CD8-positive, alpha-beta memory T cell (primary cell): Measurements from ENCODE around the gene ITGB7. TPM values are rescaled to one million over a fixed set of nuclear protein-coding genes. Genes with fewer than 3 reads are reported as not detected.

ENCODE experiments used
- CTCF ChIA-PET: fragments of 350-600 bp; sonication (Branson Sonifier 250); formaldehyde crosslinking; loops from one replicate; lab custom pipeline; 2021; ENCODE audit warnings: antibody characterized with exemption; lab: Charles Lee
- POLR2A ChIA-PET: fragments of 350-600 bp; sonication (Branson Sonifier 250); formaldehyde crosslinking; loops from one replicate; lab custom pipeline; 2021; ENCODE audit warnings: antibody characterized with exemption; lab: Charles Lee
- DNase-seq, 5 donors: peaks; one replicate each; pipeline versions ENCODE4 v3.0.0 to v3.0.0-alpha.2; 2020 to 2022; ENCODE audit warnings: mixed read lengths in 1 of 5
- H3K27ac ChIP-seq: one replicate; pipeline ENCODE4 v1.7.0; 2013; ENCODE audit warnings: low read depth, mild to moderate bottlenecking, low read length, moderate library complexity
- H3K27me3 ChIP-seq: 2 replicates; pipeline ENCODE4 v1.7.0; 2013; ENCODE audit warnings: low read length, mild to moderate bottlenecking; ENCODE audit not compliant: insufficient read depth, poor library complexity, severe bottlenecking
- H3K36me3 ChIP-seq: 2 replicates; pipeline ENCODE4 v1.7.0; 2013; ENCODE audit warnings: mild to moderate bottlenecking, low read length, moderate library complexity; ENCODE audit not compliant: insufficient read depth
- H3K4me1 ChIP-seq: 2 replicates; pipeline ENCODE4 v1.7.0; 2013; ENCODE audit warnings: mild to moderate bottlenecking, low read length, moderate library complexity; ENCODE audit not compliant: insufficient read depth
- H3K4me3 ChIP-seq: 2 replicates; pipeline ENCODE4 v1.7.0; 2013; ENCODE audit warnings: mild to moderate bottlenecking, low read length
- H3K9me3 ChIP-seq: 2 replicates; pipeline ENCODE4 v1.7.0; 2013; ENCODE audit warnings: mild to moderate bottlenecking, low read length
- H3K27ac Mint-ChIP-seq, 8 donors: one replicate each; pipeline ENCODE4 v1.8.0; 2020 to 2021; ENCODE audit warnings: mixed read lengths in 8 of 8, mild to moderate bottlenecking in 6 of 8, inconsistent platforms in 3 of 8, moderate library complexity in 3 of 8
- H3K27me3 Mint-ChIP-seq, 2 donors: one replicate each; pipeline ENCODE4 v1.8.0; 2020 to 2021; ENCODE audit warnings: mixed read lengths in 2 of 2, mild to moderate bottlenecking in 1 of 2, moderate library complexity in 1 of 2
- H3K36me3 Mint-ChIP-seq, 3 donors: one replicate each; pipeline ENCODE4 v1.8.0; 2020 to 2021; ENCODE audit warnings: mixed read lengths in 3 of 3, inconsistent platforms in 1 of 3, mild to moderate bottlenecking in 1 of 3
- H3K4me1 Mint-ChIP-seq, 3 donors: one replicate each; pipeline ENCODE4 v1.8.0; 2020 to 2021; ENCODE audit warnings: mixed read lengths in 3 of 3, inconsistent platforms in 1 of 3, mild to moderate bottlenecking in 1 of 3
- H3K4me3 Mint-ChIP-seq, 7 donors: one replicate each; pipeline ENCODE4 v1.8.0; 2020 to 2021; ENCODE audit warnings: mixed read lengths in 7 of 7, mild to moderate bottlenecking in 6 of 7, moderate library complexity in 4 of 7, inconsistent platforms in 2 of 7
- H3K9me3 Mint-ChIP-seq, 5 donors: one replicate each; pipeline ENCODE4 v1.8.0; 2020 to 2022; ENCODE audit warnings: mixed read lengths in 5 of 5, mild to moderate bottlenecking in 3 of 5, moderate library complexity in 2 of 5, inconsistent platforms in 1 of 5
- polyA plus RNA-seq: library from polyadenylated mRNA; unstranded; fragments of 300-500 nt; fragmentation: Illumina TruSeq; gene quantifications from one replicate; pipeline ENCODE4 v1.2.3, GENCODE V29; 2021
- total RNA-seq, 2 experiments: library from RNA; stranded (reverse); gene quantifications; one replicate each; pipeline ENCODE4 v1.2.3, GENCODE V29; 2021

The ITGB7 gene
- total and polyA plus RNA-seq, 3 experiments from 2014 or later = 292 to 339 (median 339) TPM

DNA sequence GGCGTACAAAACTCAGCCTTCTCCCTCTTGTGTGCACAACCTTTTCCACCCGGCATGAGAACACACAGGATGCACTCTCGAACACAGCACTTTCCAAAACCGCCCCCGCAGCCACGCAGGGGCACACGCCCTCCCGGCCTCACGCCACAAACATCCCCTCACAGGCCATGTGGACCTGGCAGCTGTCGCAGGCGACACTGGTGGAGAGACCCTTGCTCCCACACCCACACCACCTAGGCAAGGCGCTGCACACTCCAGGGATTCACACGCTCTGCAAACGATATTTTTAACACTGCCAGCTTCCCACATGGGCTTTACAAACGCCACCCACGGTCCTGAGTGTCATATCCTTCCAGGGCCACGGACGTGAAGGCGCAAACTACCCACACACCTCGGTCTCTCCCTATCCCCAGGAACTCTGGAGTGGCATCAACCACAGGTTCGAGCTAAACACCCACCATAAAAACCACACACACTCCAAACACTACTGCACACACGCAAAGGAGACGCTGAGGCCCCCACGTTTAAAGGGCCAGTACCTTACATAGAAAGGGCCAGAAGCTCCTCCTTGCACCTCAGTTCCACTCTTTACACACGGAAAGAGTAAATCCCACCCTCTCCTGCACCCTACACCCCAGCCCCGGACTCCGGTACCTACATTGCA is 12.4 kb upstream of the ITGB7 start:
- no peaks in the 10 kb centered on the region for H3K27me3 Mint-ChIP-seq
- DNase-seq = peak in 4 of 5 donors; percentile 29 to 61 (median 44)
- Histone ChIP-seq H3K4me3 (peak overlapping the region; percentile 96), H3K27ac (peak overlapping the region; percentile 57), H3K4me1 (peaks cover 62% of the 10 kb centered on the region), H3K9me3 (no peaks in the 10 kb centered on the region), H3K36me3 (peaks cover 5% of the 10 kb centered on the region), H3K27me3 (no peaks in the 10 kb centered on the region)
- ChIA-PET CTCF (interaction anchor here (1.2 to 13.9 kb wide), 14 partner anchors 9 to 126 kb away, joined by 3 to 166 read pairs (median 6); partner anchors contain the start of genes AAAS, CSAD, ESPL1 and ITGB7), POLR2A (interaction anchor here (0.6 to 3.0 kb wide), 14 partner anchors 12 to 160 kb away, joined by 3 to 25 read pairs (median 6); partner anchors contain the start of genes AAAS, CSAD, ESPL1 and ITGB7)
- peaks cover 0 to 34% (median 5%) of the 10 kb centered on the region in 3 donors for H3K36me3 Mint-ChIP-seq
- peak overlapping the region; percentile 86 to 96 (median 94) for H3K27ac Mint-ChIP-seq
- no peaks in the 10 kb centered on the region for H3K9me3 Mint-ChIP-seq
- H3K4me3 Mint-ChIP-seq = peak overlapping the region; percentile 93 to 99 (median 96)
- peaks cover 67 to 83% (median 77%) of the 10 kb centered on the region in 3 donors for H3K4me1 Mint-ChIP-seq

DNA sequence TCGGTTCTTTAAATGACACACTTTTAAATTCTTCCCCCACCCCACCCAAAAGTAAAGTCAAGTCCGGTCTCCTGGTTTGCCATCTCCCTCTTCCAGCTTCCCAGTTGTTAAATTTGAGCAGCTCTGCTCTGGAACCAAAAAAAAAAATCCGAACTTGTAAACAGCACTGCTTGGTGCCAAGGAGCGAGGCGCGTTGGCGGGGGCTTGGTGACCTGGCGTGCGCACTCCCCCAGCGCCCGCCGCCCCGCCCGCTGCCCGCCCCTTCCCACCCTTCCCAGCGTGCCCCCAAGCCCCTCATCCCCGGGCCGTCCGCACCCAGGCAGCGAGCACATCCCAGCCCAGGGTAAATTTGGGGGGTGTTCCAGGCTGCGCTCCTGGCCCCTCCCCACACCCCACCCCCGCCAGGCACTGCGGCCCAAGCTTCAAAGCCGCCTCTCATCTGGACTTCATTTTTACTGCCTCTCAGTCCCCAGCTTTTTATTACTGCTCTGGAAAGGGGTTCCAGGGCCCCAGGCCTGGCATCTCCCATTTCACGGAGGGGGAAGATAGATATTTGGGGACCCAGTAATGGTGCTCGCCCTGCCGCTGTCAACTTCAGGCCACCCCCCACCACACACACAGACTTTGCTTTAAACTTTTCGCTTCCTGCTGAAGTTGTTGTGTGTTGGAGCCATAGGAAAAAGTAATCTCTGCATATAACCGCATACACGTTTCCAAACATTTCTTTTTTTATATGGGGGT is 11.7 kb upstream of the ITGB7 start:
- peak overlapping the region; percentile 86 to 98 (median 95) for H3K27ac Mint-ChIP-seq
- peak overlapping the region; percentile 93 to 99 (median 96) for H3K4me3 Mint-ChIP-seq
- Histone ChIP-seq H3K27ac (peak overlapping the region; percentile 57), H3K36me3 (peaks cover 12% of the 10 kb centered on the region), H3K4me1 (peaks cover 60% of the 10 kb centered on the region), H3K27me3 (no peaks in the 10 kb centered on the region), H3K4me3 (peak overlapping the region; percentile 96), H3K9me3 (no peaks in the 10 kb centered on the region)
- ChIA-PET POLR2A (interaction anchor here (0.6 to 3.0 kb wide), 7 partner anchors 11 to 77 kb away, joined by 3 to 25 read pairs (median 9); partner anchors contain the start of genes CSAD, ESPL1, ITGB7 and PFDN5), CTCF (interaction anchor here (0.7 to 13.9 kb wide), 13 partner anchors 8 to 152 kb away, joined by 3 to 166 read pairs (median 6); partner anchors contain the start of gene ESPL1)
- peaks cover 0 to 41% (median 7%) of the 10 kb centered on the region in 3 donors for H3K36me3 Mint-ChIP-seq
- H3K4me1 Mint-ChIP-seq = peaks cover 67 to 83% (median 76%) of the 10 kb centered on the region in 3 donors
- DNase-seq = no peak
- no peaks in the 10 kb centered on the region for H3K9me3 Mint-ChIP-seq
- no peaks in the 10 kb centered on the region for H3K27me3 Mint-ChIP-seq

DNA sequence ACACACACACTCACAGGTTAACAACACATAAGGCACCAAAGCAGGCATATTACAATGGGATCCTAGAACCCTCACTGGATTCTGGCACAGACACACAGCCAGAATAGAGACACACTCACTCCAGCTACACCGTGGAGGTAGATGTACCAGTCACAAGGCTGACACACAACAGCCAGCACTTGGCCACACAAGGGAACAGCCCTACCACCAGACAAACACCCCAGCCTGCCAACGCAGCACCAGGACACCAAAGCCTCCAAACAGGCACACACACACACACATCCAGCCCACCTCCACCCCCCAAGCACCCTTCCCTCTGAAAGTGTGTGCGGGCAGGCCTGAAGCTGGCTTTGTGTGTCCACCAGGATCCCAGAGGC is 10.9 kb upstream of the ITGB7 start:
- H3K4me3 ChIP-seq = peak overlapping the region; percentile 59
- ChIA-PET CTCF (interaction anchor here (1.2 to 13.9 kb wide), 7 partner anchors 26 to 151 kb away, joined by 3 to 166 read pairs (median 6); partner anchors contain the start of genes AAAS and ESPL1), POLR2A (interaction anchor here (0.8 kb wide), 1 partner anchor 33 kb away, joined by 3 read pairs; no protein-coding TSS in a partner anchor)
- H3K9me3 ChIP-seq = no peaks in the 10 kb centered on the region
- Mint-ChIP-seq H3K9me3 (no peaks in the 10 kb centered on the region), H3K4me1 (peaks cover 66 to 83% (median 76%) of the 10 kb centered on the region in 3 donors), H3K36me3 (peaks cover 0 to 49% (median 11%) of the 10 kb centered on the region in 3 donors), H3K4me3 (peak overlapping the region; percentile 88 to 99 (median 93)), H3K27ac (peak overlapping the region; percentile 63 to 98 (median 94)), H3K27me3 (no peaks in the 10 kb centered on the region)
- H3K4me1 ChIP-seq = peaks cover 55% of the 10 kb centered on the region
- H3K27ac ChIP-seq = peak overlapping the region; percentile 35
- H3K27me3 ChIP-seq = no peaks in the 10 kb centered on the region
- DNase-seq = peak in 1 of 5 donors; percentile 45
- H3K36me3 ChIP-seq = peaks cover 18% of the 10 kb centered on the region

DNA sequence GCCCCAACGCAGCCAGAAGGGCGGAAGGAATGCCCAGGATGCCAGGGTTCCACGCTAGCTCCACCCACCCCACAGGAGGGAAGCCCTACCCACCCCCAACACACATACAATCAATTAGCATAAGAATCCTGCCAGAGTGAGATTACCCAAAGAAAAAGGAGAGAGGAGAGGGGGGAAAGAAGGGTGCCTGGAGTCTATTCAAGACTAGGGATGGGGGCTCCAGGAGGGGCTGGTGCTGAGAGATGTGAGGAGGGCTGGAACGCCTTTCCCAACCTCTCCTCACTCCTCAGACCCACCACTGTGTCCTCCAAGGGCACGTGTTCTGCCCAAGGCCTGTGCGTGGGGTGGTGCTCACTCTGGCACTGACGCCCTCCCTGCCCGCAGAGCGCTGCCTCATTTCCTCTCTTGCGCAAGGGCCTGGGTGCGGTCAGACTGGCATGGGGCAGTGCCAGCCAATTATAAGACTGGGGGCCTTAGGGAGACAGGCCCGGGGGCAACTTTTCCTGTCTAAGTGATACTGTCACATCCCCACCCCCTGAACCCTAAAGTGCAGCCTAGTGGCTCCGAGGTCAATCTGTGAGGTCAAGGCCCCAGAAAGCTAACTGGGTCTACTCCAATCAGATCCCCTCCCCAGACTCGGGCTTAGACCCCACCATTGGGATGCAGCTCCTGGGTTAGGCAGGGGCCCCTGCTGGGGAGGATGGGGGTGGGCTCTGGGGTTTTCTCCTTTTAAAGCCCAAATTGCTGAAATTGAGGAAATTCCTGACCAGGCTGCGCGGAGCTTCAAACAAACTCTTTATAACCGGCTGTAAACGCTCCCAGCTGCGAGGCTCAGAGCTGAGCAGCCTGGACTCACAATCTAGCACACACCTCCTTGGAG is 10.2 kb upstream of the ITGB7 start:
- POLR2A ChIA-PET = interaction anchor here (0.8 to 1.6 kb wide), 3 partner anchors 34 to 78 kb away, joined by 3 to 4 read pairs (median 3); partner anchors contain the start of gene ESPL1
- peaks cover 48% of the 10 kb centered on the region for H3K4me1 ChIP-seq

DNA sequence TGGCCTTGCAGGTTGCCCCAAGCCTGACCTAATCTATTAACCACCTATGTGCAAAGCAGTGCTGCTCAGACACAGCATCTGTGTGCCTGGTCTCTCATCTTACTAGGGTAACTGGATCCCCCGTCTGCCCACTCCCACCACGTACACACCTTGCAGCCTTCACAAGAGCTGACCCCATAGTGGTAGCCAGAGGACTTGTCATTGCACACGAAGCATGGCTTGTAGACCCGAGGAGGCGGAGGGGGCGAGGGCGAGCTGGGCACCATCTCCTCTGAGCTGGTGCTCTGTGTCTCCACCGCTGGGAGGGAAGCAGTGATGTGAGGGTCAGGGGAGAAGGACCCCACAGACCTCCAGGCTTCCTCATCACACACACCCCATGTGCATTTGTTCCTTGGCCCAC is 8.4 kb upstream of the ITGB7 start:
- peaks cover 1 to 68% (median 11%) of the 10 kb centered on the region in 3 donors for H3K36me3 Mint-ChIP-seq
- H3K9me3 Mint-ChIP-seq = no peaks in the 10 kb centered on the region
- H3K27ac Mint-ChIP-seq = peak overlapping the region; percentile 35 to 98 (median 94)
- H3K4me3 Mint-ChIP-seq = peak overlapping the region in 3 of 7 donors; percentile 47 to 95 (median 49)
- H3K4me1 ChIP-seq = peaks cover 49% of the 10 kb centered on the region
- ChIA-PET CTCF (interaction anchor here (0.8 to 13.9 kb wide), 13 partner anchors 8 to 137 kb away, joined by 3 to 192 read pairs (median 18); partner anchors contain the start of genes AAAS, CSAD, ESPL1 and ITGB7), POLR2A (interaction anchor here (1.6 kb wide), 1 partner anchor 80 kb away, joined by 4 read pairs; no protein-coding TSS in a partner anchor)
- no peak overlapping the region for H3K27ac ChIP-seq
- no peaks in the 10 kb centered on the region for H3K27me3 Mint-ChIP-seq
- peaks cover 37% of the 10 kb centered on the region for H3K36me3 ChIP-seq
- H3K9me3 ChIP-seq = no peaks in the 10 kb centered on the region
- no peak overlapping the region for H3K4me3 ChIP-seq
- peaks cover 58 to 75% (median 63%) of the 10 kb centered on the region in 3 donors for H3K4me1 Mint-ChIP-seq
- no peak for DNase-seq
- no peaks in the 10 kb centered on the region for H3K27me3 ChIP-seq

More for the DNA sequence above, 10.2 kb upstream of the ITGB7 start:
- H3K27ac ChIP-seq = peak overlapping the region; percentile 35
- peaks cover 61 to 79% (median 72%) of the 10 kb centered on the region in 3 donors for H3K4me1 Mint-ChIP-seq
- no peaks in the 10 kb centered on the region for H3K27me3 Mint-ChIP-seq
- peak in 4 of 5 donors; percentile 29 to 61 (median 56) for DNase-seq
- peaks cover 1 to 56% (median 11%) of the 10 kb centered on the region in 3 donors for H3K36me3 Mint-ChIP-seq
- peaks cover 25% of the 10 kb centered on the region for H3K36me3 ChIP-seq
- H3K4me3 Mint-ChIP-seq = peak overlapping the region; percentile 88 to 99 (median 93)
- H3K9me3 ChIP-seq = no peaks in the 10 kb centered on the region
- H3K9me3 Mint-ChIP-seq = no peaks in the 10 kb centered on the region
- peak overlapping the region; percentile 78 to 98 (median 94) for H3K27ac Mint-ChIP-seq
- CTCF ChIA-PET = interaction anchor here (1.2 to 13.9 kb wide), 10 partner anchors 22 to 151 kb away, joined by 3 to 166 read pairs (median 6); partner anchors contain the start of genes AAAS and ESPL1
- no peaks in the 10 kb centered on the region for H3K27me3 ChIP-seq
- H3K4me3 ChIP-seq = peak overlapping the region; percentile 59

DNA sequence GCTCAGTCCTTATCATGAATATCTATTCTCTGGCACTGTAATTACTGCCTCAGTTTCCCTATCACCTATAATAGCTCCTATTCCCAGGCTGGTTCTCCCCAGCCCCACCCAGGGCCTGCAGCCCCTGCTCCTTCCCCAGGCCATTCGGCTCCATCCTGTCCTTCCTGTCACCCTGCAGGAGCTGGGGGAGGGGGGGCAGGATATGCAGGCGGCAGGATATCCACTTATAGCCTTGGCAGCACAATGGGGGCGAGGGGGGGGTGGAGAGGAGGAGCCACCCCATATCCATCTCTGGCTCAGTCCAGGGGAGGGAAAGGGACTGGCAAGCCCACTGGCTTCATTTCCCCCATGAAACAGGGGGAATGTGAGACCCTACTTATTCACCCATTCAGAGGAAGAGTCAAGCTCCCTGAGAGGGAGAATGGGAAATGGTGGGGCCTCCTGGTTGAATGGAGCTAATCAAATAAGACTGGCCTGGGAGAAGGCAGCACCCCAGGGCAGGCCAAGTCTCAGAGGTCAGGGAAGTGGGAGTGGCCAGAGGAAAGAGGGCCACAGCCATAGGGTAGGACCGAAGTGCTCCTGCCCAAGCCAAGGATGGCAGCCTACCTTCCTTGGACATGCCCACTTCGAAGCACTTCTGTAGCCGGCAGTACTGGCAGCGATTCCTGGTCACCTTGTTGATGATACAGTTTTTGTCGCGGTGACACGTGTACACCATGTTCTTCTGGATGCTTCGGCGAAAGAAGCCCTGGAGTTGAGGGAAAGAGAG is 7.8 kb upstream of the ITGB7 start:
- Mint-ChIP-seq H3K27me3 (no peaks in the 10 kb centered on the region), H3K4me1 (peaks cover 60 to 79% (median 64%) of the 10 kb centered on the region in 3 donors), H3K9me3 (no peaks in the 10 kb centered on the region), H3K4me3 (no peak overlapping the region), H3K27ac (peak overlapping the region in 6 of 8 donors; percentile 33 to 98 (median 94)), H3K36me3 (peaks cover 1 to 68% (median 11%) of the 10 kb centered on the region in 3 donors)
- Histone ChIP-seq H3K36me3 (peaks cover 37% of the 10 kb centered on the region), H3K27me3 (no peaks in the 10 kb centered on the region), H3K9me3 (no peaks in the 10 kb centered on the region), H3K27ac (no peak overlapping the region), H3K4me3 (no peak overlapping the region), H3K4me1 (peaks cover 52% of the 10 kb centered on the region)
- ChIA-PET CTCF (interaction anchor here (1.0 to 13.9 kb wide), 17 partner anchors 8 to 130 kb away, joined by 3 to 192 read pairs (median 18); partner anchors contain the start of genes AAAS, CSAD, ESPL1 and MYG1), POLR2A (interaction anchor here (0.6 to 1.6 kb wide), 4 partner anchors 35 to 52 kb away, joined by 3 to 6 read pairs (median 4); a partner anchor contains a TSS)
- no peak for DNase-seq
